ENCODE data around the gene TROAP.

The TROAP gene

GRCh38 chr12:49336645-49337584, 13.9 kb downstream of the TROAP start, which contains the start of gene C1QL4:
TSS of gene C1QL4 (minus strand) at chr12:49337188. CDS start at chr12:49336477, 711 bp downstream.
- peak within 1 kb of the TSS; percentile 27 for H3K4me3 ChIP-seq (ENCODE audit: low read length)
- peak; percentile 72 for TF ChIP-seq CTCF (IDR thresholded peaks at IDR 0.05; ENCODE audit: insufficient read depth, low read depth, low read length, missing control alignments)
- peak; percentile 69 for DNase-seq (ENCODE audit: low read depth)

GRCh38 chr12:49338830-49339463, 15.9 kb downstream of the TROAP start:
- no peak for DNase-seq (ENCODE audit: low read depth)
- no peak for TF ChIP-seq CTCF (IDR thresholded peaks at IDR 0.05; ENCODE audit: insufficient read depth, low read depth, low read length, missing control alignments)
- H3K4me3 ChIP-seq (ENCODE audit: low read length), result no peak overlapping the region

GRCh38 chr12:49339464-49339861, 16.4 kb downstream of the TROAP start:
- DNase-seq (ENCODE audit: low read depth), result no peak
- no peak for TF ChIP-seq CTCF (IDR thresholded peaks at IDR 0.05; ENCODE audit: insufficient read depth, low read depth, low read length, missing control alignments)
- no peak overlapping the region for H3K4me3 ChIP-seq (ENCODE audit: low read length)

GRCh38 chr12:49340095-49340870, 17.2 kb downstream of the TROAP start:
- DNase-seq (ENCODE audit: low read depth), result no peak
- no peak for TF ChIP-seq CTCF (IDR thresholded peaks at IDR 0.05; ENCODE audit: insufficient read depth, low read depth, low read length, missing control alignments)

GRCh38 chr12:49340971-49341776, 18.1 kb downstream of the TROAP start:
- no peak for TF ChIP-seq CTCF (IDR thresholded peaks at IDR 0.05; ENCODE audit: insufficient read depth, low read depth, low read length, missing control alignments)
- no peak overlapping the region for H3K4me3 ChIP-seq (ENCODE audit: low read length)
- DNase-seq (ENCODE audit: low read depth), result no peak

More at GRCh38 chr12:49340095-49340870, 17.2 kb downstream of the TROAP start:
- H3K4me3 ChIP-seq (ENCODE audit: low read length), result no peak overlapping the region

GRCh38 chr12:49341777-49342065, 18.7 kb downstream of the TROAP start:
- no peak for DNase-seq (ENCODE audit: low read depth)
- no peak overlapping the region for H3K4me3 ChIP-seq (ENCODE audit: low read length)
- no peak for TF ChIP-seq CTCF (IDR thresholded peaks at IDR 0.05; ENCODE audit: insufficient read depth, low read depth, low read length, missing control alignments)
